HG02588 (cell line): ENCODE results near the gene IFI27.

Source experiments
- ATAC-seq: cut with Tn5 transposase; IDR thresholded peaks from one replicate; pipeline ENCODE4 v1.9.1; 2021; ENCODE audit warnings: mild to moderate bottlenecking, moderate library complexity; ENCODE audit not compliant: unreplicated experiment

IFI27 gene

DNA sequence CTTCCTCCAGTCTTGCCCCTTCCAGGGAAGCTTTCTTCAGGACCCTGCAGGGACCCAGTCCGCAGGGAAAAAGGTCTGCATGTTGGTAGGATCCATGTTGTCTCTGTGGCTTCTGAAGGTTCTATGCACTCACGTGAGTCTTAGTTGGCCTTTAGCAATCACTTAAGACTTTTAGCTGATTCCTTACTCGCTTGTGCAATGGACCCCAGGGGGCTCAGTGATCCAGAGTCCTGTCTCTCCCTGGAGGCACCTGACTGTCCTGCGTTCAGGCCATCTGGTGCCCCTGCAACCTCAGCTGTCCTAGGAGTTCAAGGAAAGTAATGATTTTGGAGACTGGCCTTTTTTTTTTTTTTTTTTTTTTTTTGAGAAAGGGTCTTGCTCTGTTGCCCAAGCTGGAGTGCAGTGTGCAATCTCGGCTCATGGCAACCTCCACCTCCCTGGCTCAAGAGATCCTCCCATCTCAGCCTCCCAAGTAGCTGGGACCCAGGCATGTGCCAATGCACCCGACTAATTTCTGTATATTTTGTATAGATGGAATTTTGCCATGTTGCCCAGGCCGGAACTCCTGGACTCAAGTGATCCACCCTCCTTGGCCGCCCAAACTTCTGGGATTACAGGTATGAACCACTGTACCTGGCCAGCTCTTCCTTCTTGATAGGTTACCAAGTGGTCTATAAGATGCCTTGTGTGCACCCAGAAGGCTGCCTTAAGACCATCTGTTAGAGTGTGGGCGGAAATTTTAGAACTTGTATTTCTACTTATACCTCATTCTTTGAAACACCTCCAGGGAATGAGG lies 14.2 kb downstream of the IFI27 start:
- no peak for ATAC-seq

- ATAC-seq = no peak
Observed at GRCh38 chr14:94125659-94126418, 15.3 kb downstream of the IFI27 start.

- ATAC-seq = no peak
Observed at GRCh38 chr14:94126419-94126677, 15.8 kb downstream of the IFI27 start.

- ATAC-seq = no peak
Observed at GRCh38 chr14:94126800-94127199, 16.3 kb downstream of the IFI27 start.

DNA sequence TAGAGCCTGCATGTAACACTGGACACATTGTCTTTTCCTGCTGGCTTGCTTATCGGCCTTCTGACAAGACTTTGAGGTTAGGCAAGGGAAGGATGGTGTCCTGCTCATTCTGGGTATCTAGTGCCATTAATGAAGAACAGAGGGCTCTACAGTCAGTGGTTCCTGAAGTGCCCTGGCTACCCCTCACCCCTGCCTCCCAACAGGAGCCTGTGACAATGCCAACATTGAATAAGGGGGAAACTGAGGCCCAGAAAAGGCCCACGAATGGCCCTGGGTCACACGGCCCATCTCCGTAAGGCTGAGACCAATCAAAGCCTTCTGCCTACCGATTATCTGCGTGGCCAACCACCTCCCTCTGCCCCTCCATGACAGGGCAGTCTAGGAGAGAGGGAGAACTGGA lies 16.8 kb downstream of the IFI27 start:
- ATAC-seq = no peak

DNA sequence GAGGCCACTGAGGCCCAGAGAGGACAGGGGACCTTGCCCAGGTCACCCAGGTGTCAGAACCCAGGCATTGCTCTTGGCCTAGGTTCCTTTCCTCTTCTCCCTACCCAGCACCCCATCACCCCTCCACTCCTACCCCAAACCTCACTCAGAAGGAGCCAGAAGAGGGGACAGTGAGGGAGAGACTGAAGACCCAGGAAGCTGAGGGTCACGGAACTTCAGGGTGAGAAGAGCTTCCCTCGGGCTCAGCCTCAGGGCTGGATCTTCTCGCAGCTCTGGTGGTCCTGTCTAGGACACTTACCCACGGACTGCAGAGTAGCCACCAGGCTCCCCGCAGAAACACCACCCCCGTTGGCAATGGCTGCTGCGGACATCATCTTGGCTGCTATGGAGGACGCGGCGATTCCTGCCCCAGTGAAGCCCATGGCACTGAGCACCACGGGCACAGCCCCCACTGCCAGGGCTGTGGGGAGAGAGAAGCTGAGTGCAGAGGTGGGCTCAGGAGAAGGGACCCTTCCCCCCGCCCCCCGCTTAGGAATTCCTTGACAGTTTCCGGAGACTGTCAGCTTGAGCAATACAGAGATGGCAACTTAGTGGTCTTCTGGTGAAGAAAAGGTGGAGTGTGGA lies 17.8 kb downstream of the IFI27 start:
- ATAC-seq = no peak

GRCh38 chr14:94129111-94129757 lies 18.7 kb downstream of the IFI27 start, which contains the start of gene IFI27L2:
TSS of gene IFI27L2 (minus strand) at chr14:94129604. CDS start at chr14:94129564, 40 bp downstream.
- ATAC-seq = peak; percentile 92

DNA sequence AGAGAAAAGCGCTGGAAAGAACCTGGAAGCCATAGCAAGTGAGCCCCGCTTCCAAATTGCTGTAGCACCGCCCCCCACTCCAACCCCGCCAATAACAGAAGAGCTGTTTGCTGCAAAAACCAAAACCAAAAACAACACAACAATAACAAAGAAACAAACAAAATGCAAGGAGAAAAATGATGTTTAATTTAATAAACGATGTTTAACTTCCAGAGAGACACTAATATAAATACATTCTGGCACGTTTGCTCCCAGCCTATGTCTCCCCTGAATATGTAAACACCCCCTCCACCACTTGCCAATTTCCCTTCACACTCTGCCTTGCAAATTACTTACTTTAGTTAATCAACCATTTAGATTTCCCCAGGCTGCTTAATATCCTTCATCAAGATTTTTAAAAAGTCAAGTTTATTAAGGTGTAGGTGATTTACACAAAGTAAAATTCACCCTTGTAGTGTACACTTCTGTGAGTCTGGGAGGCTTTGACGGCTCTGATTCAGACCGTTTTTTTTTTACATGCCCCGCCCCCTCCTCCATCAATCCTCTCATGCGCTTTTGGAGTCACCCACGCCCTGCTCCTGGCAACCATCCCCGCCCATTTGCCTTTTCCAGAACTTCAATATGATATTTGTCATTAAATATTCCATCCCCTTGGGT lies 19.4 kb downstream of the IFI27 start:
- ATAC-seq = no peak

- ATAC-seq = no peak
Observed at GRCh38 chr14:94132285-94132887, 21.9 kb downstream of the IFI27 start.

DNA sequence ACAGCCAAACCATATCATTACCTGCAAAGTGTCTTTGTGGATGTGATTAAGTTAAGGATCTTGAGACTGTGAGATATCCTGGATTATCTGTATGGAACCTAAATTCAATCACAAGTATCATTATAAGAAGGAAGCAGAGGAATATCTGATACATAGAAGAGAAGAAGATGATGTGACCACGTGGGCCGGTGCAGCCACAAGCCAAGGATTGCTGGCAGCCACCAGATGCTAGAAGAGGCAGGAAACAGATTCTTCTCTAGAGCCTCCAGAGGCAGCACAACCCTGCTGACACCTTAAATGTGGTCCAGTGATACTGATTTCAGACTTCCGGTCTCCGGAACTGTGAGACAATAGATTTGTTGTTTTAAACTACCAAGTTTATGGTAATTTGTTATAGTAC lies 24.9 kb downstream of the IFI27 start:
- no peak for ATAC-seq

GRCh38 chr14:94136575-94137331 lies 26.2 kb downstream of the IFI27 start:
- ATAC-seq = peak; percentile 70

DNA sequence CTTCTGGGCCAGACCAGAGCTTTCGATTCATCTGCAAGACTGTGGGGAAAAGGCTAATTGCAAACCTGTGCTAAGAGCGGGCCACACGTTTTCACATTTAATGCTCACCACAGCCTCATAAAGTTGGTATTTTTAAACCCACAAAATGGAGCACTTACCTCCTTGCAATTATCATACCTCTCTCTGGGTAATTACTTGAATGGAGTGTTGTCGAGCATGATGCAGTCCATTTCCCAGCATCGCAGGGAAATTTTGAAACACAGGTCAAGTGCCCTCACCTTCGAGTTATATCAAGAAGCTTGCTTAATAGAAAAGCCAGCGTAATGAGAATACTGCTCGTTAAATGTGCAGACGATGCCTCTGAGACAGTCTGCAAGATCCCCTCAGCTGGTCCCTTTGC lies 27.7 kb downstream of the IFI27 start:
- ATAC-seq = no peak

DNA sequence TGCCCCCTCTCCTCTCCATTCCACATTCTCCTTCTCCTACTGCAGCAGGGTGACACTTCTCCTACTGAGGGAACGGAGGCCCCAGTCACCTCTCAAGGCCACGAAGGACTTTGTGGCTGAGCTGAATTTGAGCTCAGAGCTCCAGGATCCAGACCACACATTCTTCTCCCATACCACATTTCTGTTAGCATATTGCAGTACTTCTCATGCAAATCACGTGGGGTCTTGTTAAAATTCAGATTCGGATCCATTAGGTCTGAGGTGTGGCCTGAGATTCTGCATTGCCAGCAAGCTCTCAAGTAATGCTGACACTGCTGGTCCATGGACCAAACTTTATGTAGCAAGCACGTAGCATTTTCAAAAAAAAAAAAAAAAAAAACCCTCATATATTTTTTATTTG lies 28.5 kb downstream of the IFI27 start:
- no peak for ATAC-seq

DNA sequence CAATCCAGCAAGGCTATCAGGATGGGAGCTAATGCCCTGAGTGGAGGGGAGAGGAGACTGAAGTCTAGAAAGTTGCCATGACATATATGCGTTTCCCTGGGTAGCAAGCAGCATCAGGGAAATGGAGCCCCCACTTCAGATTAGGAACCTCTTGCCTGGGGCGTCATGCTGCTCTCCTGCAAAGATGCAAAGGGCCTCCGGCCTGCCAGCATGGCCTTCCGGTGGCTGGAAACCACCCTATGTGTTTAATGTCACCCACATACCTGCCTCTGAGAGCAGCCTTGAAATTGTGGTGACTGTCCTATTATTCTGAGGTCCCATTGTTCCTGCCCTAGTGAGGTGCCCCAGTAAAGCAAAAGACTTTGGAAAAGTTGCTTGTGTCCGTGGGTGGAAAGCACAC lies 28.9 kb downstream of the IFI27 start:
- ATAC-seq = no peak

DNA sequence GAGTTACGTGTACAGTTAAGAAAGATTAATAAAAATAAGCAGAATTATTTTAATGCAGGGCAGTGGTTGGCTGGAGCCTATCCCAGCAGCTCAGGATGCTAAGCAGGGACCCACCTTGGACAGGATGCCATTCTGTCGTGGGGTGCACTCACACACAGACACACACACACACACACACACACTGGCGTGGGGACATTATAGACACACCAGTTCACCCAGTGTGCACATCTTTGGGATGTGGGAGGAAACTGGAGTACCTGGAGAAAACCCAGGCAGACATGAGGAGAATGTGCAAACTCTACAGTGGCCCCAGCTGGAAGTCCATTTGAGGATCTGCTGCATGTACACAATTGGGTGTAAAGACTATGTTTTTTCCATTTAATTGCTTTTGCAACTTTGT lies 31.7 kb downstream of the IFI27 start:
- ATAC-seq = no peak

GRCh38 chr14:94142836-94143235 lies 32.3 kb downstream of the IFI27 start:
- no peak for ATAC-seq

- ATAC-seq = no peak
Observed at GRCh38 chr14:94143239-94143638, 32.7 kb downstream of the IFI27 start.

- no peak for ATAC-seq
Observed at GRCh38 chr14:94143711-94144110, 33.2 kb downstream of the IFI27 start.

- ATAC-seq = no peak
Observed at GRCh38 chr14:94144765-94145164, 34.2 kb downstream of the IFI27 start.
